GM10266 (cell line): Measurements from ENCODE around the gene PTPRC.

ENCODE experiments used
- DNase-seq: peaks from one replicate; pipeline ENCODE4 v3.0.0; 2012; ENCODE audit errors: extremely low spot score
- TF ChIP-seq, protein P1 (sequence below): IDR thresholded peaks from 2 replicates; pipeline ENCODE4 v1.5.1; 2012; ENCODE audit warnings: mild to moderate bottlenecking, low read depth; ENCODE audit not compliant: control insufficient read depth, insufficient read depth; ENCODE audit errors: missing control alignments

The PTPRC gene

DNA sequence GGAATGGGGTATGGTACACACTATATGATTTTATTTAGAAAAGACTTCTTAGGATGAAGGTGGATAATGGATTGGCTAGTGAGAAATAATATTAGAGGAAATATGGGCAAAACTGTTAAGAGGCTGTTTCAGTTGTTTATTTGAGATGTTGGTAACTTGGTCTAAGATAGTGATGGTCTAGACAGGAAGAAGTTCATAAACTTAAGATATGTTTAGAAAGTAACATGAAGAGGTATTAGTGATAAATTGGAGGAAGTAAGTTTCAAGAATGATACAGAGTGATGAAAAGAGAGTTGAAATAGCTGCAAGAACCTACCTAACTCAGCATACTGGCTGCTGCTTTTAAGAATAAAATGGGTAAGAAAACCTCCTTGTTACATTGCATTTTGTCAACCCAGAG is 9.2 kb upstream of the PTPRC start:
- TF ChIP-seq, protein P1, sequence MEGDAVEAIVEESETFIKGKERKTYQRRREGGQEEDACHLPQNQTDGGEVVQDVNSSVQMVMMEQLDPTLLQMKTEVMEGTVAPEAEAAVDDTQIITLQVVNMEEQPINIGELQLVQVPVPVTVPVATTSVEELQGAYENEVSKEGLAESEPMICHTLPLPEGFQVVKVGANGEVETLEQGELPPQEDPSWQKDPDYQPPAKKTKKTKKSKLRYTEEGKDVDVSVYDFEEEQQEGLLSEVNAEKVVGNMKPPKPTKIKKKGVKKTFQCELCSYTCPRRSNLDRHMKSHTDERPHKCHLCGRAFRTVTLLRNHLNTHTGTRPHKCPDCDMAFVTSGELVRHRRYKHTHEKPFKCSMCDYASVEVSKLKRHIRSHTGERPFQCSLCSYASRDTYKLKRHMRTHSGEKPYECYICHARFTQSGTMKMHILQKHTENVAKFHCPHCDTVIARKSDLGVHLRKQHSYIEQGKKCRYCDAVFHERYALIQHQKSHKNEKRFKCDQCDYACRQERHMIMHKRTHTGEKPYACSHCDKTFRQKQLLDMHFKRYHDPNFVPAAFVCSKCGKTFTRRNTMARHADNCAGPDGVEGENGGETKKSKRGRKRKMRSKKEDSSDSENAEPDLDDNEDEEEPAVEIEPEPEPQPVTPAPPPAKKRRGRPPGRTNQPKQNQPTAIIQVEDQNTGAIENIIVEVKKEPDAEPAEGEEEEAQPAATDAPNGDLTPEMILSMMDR = no peak
- DNase-seq = no peak

DNA sequence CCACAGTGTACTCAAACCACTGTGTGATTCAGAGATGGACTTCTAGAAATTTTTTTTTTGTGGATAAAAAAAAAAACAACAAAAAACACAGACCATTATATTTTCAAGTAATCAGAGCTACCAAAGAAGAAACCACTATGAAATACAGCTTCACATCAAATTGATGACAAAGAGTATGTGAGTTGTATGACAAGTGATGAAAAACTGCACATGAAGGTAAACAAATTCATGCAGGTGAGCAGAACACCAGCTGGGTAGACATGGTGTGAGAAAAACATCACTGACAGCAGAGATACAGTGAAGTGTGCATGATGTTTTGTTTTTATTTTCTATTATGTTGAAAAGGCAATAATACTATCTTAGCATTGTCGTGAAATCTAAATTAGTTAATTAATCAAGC is 8.0 kb upstream of the PTPRC start:
- TF ChIP-seq, protein P1 = no peak
- DNase-seq = no peak

DNA sequence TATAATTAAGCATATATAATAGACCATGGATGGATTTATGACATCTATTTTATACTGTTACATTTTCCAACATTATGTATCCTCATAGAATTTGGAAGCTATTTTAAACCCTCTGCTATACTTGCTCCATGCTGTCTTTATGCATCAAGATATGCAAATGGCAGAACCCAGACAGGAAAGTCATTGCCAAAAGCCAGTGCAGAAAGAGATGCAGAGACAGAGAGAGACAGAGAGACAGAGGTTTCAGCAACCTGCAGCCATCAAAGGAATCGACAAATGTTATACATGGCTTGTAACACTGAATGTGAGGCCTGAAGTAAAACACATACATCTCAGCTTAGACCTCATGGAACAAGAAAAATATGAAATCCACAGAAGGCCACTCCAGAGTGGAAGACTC is 7.5 kb upstream of the PTPRC start:
- TF ChIP-seq, protein P1 = no peak
- DNase-seq = no peak

DNA sequence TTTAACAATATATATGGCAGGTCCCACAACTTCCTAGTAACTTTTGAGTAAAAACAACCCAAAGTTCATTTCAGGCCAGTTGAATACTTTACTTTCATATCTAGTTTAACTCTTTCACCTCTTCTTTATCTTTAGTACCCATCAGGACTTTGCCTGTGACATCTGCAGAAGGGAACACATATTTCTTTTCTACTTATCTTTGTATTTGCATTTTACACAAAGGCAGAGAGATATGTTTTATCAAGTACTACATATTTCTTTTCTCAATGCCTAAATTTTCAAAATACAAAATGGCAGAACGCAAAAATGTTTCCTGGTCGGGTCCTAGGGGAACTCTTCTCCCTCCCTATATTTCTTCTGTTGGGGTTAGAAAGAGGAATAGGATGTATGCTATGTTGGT is 6.8 kb upstream of the PTPRC start:
- no peak for DNase-seq
- TF ChIP-seq, protein P1 = no peak

DNA sequence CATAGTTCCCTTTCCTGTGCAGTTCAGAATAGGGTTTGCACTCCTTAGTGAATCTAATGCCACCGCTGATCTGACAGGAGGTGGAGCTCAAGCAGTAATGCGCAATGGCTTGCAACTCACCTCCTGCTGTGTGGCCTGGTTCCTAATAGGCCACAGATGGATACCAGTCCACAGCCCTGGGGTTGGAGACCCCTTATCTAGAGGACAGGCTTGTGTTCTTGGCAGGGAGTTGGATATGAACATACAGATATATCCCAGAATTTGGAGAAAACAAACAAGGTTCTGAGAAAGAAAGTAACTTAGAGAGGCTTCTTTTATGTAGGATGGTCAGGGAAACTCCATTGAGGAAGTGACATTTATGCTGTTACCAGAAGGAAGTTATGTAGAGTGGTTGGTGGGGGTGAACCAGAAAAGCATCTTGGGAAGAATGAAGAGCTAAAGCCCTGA is 5.1 kb upstream of the PTPRC start:
- TF ChIP-seq, protein P1 = no peak
- DNase-seq = no peak

DNA sequence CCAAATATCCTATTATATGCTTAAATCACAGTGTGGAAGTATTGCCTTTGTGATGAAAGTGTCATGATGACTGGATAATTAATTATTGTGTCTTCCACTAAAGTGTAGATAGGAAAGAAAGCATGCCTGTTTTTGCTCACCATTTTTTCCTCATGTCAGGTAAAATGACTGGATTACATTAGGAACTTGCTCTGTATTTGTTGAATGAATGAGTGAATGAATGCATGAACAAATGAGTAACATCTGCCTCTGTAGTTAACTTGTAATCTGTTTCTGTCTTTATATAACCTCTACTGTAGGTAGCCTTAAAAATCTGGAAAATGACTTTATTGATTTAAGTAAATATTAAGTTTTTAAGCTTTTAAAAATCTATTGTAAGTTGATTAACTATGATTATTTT is 2.9 kb upstream of the PTPRC start:
- DNase-seq = no peak
- TF ChIP-seq, protein P1 = no peak

DNA sequence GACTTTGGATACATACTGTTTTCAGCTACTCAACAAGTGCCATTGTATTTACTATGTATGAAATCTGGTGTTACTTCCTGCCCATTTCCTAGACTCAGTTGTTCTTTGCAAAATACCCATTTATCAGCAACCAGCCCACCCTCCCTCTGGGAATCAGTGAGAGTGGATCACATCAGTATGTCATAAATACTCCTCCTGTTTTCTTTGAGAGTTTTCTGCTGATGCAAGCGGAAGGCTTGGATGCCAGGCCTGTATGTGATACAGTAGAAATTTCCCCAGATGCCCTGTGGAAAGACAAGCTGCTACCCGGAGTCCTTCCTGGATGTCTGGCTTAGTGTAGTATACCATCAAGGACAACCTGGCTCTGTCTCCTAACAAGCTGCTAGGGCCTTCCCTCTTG is 2.4 kb upstream of the PTPRC start:
- TF ChIP-seq, protein P1 = no peak
- DNase-seq = no peak
